Stimulated activated naive CD4-positive, alpha-beta T cell treated with Interleukin-2 at 50 U/mL for 16 hours (primary cell): ENCODE data around the gene DQX1.

Experiments used
- DNase-seq: peaks from one replicate; lab custom pipeline; 2025; lab: John Stamatoyannopoulos, UW

Gene DQX1

DNA sequence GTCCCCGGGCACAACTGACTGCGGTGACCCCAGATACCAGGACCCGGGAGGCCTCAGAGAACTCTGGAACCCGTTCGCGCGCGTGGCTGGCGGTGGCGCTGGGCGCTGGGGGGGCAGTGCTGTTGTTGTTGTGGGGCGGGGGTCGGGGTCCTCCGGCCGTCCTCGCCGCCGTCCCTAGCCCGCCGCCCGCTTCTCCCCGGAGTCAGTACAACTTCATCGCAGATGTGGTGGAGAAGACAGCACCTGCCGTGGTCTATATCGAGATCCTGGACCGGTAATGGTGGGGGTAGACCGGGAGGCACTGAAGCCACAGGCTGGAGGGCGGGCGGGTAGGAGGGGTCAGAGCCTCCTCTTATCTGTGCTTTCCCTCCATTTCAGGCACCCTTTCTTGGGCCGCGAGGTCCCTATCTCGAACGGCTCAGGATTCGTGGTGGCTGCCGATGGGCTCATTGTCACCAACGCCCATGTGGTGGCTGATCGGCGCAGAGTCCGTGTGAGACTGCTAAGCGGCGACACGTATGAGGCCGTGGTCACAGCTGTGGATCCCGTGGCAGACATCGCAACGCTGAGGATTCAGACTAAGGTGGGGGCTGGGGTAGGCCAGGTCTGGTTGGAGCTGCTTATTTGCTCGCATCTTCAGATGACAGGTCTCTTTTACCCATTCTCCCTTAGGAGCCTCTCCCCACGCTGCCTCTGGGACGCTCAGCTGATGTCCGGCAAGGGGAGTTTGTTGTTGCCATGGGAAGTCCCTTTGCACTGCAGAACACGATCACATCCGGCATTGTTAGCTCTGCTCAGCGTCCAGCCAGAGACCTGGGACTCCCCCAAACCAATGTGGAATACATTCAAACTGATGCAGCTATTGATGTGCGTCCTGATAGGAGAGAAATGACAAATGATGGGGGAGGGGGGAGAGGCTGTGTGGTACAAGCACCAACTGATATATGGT is 4.5 kb upstream of the DQX1 start:
- DNase-seq: peak; percentile 45

GRCh38 chr2:74529357-74530238 is 3.6 kb upstream of the DQX1 start, which contains the start of the genes AUP1 and HTRA2:
Gene AUP1 (minus strand): TSS chr2:74529706. CDS start chr2:74529629, 77 bp downstream.
Gene HTRA2 (plus strand): TSS chr2:74529933. CDS start chr2:74530007, 74 bp downstream.
- DNase-seq: peak; percentile 94

- no peak for DNase-seq
Measured at GRCh38 chr2:74528600-74529356, 2.7 kb upstream of the DQX1 start.

- no peak for DNase-seq
Measured at GRCh38 chr2:74527741-74528140, 1.7 kb upstream of the DQX1 start.

DNA sequence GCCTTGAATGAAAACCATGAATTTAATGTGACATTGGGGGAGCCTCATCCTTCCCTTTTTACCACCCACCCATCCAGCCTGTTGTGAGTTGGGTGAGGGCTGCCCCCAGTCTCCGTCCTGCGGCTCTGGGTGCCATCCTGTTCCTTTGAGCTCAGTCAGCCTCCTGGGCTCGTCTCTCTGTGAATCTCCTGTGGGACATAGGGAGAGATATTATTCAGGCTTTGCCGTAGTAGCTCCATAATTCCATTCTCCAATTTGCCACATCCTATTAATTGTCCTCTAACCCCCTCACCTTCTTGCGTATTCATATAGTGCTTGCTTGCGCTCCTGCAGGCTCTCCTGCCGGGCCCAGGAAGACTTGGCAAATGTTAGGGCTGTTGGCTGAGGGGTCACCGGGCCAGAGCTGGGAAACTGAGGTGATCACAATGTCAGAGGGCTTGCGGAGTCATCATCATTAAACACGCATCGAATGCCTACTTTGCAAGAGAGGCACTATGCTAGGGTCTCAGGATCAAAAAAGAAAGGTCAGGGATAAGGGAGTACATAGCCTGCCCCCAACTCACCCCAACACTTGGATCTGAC is 709 bp upstream of the DQX1 start:
- DNase-seq: no peak

DNA sequence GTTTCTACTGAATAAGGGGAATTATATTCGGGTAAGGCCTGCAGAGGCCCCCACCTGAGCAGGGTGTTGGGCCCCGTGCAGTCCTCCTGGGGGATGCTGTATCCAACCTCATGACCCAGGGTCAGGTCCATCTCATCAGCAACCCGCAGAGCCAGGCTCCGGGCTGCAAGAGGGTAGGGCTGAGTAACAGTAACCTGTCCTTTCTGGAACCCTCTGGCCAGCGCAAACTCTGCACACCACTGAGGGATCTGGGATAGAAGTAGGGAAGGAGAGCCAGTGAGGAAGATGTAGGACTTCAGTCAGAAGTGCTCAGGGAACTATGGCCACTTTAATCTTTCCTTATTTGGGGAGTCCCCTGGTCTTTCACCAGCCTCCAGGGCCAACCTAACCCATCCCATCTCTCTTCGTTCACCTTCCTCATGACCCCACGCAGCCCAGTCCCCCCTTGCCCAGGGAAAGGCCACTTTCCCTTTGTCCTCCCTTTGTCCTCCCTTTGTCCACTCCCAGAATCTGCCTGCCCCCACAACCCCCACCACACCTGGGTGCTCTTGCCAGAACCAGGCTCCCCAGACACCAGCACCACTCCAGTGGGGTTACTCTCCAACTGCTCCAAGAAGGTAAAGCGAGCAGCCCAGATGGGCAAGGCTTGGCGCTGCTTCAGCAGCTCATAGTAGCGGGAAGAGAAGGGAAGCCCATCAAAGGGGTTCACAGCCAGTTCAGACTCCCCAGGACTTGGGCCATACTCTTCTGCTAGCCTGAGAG is 895 bp downstream of the DQX1 start:
- no peak for DNase-seq

- no peak for DNase-seq
Measured at GRCh38 chr2:74524005-74524404, 2.0 kb downstream of the DQX1 start.

GRCh38 chr2:74522516-74522915 is 3.5 kb downstream of the DQX1 start:
- DNase-seq: no peak

DNA sequence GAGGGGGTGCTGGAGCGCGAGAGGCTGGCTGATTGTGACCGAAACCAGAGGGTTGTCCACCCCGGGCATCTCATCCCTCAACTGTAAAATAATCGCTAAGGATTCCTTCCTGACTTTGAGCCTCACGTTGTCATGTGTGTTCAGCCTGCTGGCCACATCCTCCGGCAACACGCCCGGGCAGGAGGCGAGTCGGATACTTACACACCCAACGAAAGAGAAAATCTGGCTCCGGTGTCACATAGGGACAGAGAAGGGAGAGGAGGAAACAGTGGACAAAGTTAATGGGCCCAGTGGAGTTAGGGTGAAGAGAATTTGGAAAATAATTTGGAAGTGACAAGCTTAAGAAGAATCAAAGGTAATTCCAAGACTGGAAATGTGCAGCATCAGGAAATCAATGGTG is 9.4 kb downstream of the DQX1 start:
- DNase-seq: no peak

DNA sequence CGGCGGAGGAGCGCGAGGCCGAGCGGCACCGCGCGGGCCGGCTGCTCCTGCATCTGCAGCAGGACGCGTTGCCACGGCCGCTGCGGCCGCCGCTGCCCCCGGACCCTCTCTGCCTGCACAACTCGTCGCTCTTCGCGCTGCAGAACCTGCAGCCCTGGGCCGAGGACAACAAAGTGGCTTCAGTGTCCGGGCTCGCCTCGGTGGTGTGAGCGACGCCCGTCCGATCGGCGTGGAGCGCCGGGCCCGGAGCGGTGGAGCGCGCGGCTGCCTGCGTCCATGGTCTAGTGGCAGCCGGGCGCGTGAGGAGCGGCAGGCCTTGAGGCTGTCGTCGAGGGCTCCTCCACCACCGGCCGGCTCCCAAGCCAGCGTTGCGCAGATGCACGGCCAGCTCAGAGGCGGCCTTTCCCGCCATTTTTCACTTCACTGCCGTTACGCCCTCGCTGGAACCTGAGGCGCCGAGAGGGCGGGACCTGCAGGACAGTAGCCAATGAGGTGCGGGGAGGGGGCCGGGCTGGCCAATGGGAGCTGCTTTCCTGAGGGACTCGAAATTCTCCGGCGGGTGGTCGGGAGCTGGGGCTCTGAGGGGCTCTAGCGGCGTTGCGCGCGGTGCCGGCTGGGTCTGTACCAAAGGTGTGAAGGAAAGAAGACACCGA is 9.9 kb downstream of the DQX1 start:
- DNase-seq: peak; percentile 75

DNA sequence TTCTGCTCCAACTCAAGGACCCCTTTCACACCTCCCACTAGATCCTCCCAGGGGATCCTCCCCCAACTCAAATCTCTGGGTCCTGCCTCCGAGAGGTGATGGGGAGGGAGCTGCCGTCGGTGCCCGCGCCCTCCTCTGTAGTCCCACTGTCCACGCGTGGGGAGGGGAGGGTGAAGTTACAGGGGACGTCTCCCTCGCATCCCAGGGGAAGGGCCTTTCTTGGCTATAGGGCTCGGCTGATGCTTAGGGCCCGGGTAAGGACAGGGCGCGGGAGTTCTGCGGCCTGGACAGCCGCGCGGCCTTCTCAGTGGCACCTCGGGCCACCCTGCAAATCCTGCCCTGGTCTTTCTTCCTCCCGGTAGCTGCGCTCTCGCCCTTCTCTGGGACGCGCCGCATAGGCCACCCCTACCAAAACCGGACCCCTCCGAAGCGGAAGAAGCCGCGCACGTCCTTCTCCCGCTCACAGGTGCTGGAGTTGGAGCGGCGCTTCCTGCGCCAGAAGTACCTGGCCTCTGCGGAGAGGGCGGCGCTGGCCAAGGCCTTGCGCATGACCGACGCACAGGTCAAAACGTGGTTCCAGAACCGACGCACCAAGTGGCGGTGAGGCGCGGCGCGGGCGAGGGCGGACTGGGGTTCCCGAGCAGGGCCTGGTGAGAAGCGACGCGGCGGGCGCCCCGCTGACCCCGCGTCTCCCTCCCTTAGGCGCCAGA is 10.6 kb downstream of the DQX1 start:
- DNase-seq: no peak

- DNase-seq: no peak
Measured at GRCh38 chr2:74514368-74515270, 11.4 kb downstream of the DQX1 start, which contains the start of gene TLX2. Gene TLX2 (plus strand): TSS chr2:74514450. CDS start chr2:74514807, 357 bp downstream.

DNA sequence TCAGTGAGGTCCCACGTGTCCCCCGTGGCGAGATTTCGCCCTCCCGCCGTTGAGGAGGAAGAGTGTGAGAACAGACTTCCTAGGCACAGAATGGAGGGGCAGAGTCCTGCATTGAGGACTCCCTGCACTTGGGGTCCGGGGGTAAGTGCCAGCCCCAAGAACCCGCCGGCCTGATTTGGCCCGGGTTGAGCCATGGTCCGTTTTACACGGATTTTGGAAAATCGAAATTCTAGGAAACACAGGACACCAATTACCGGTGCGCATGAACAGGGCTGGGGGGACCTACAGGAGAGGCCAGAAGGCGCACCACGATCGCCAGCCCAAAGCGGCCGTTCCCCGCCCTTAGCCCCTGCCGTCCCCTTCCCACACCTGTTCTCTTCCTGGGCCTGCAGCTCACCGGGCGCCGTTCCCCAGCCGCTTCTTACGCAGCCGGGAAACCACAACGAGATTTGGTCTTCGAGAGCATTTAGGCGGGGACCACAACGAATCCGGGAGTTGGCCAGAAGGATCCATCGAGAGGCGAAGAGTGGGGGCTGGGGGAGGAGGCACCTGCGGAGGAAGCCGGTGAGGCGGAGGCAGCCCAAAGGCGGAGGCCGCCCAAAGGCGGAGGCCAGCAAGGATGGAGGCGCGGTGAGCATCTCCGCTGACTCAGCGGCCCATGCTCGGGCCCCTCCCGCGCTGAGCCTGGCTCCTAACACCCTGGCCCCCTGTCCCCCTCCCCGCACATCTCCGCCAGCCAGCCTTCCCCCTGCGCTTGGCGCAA is 12.2 kb downstream of the DQX1 start:
- DNase-seq: peak; percentile 25

GRCh38 chr2:74512744-74513604 is 13.1 kb downstream of the DQX1 start:
- no peak for DNase-seq

- DNase-seq: no peak
Measured at GRCh38 chr2:74511104-74511989, 14.7 kb downstream of the DQX1 start.

GRCh38 chr2:74510272-74510671 is 15.8 kb downstream of the DQX1 start:
- no peak for DNase-seq
